NCI-H1092 (cell line): ENCODE results near the gene RING1.
"Not testable (repeated sequence)": the region's sequence is repeated elsewhere in the genome, so short reads cannot be mapped to it uniquely, and the experiment has no call there.

Experiments used
- DNase-seq: peaks from one replicate; lab custom pipeline; 2025; lab: John Stamatoyannopoulos, UW

RING1 gene

GRCh38 chr6:33206027-33206863 is 2.1 kb upstream of the RING1 start:
- no peak for DNase-seq

- DNase-seq = no peak
Observed at GRCh38 chr6:33206864-33207551, 1.3 kb upstream of the RING1 start.

GRCh38 chr6:33207552-33208090 is 679 bp upstream of the RING1 start:
- no peak for DNase-seq

- DNase-seq = no peak
Observed at GRCh38 chr6:33209856-33210255, 1.6 kb downstream of the RING1 start.

- DNase-seq = no peak
Observed at GRCh38 chr6:33211136-33211535, 2.8 kb downstream of the RING1 start.

GRCh38 chr6:33211666-33212422 is 3.5 kb downstream of the RING1 start:
- DNase-seq = no peak

- DNase-seq = no peak
Observed at GRCh38 chr6:33212857-33213165, 4.5 kb downstream of the RING1 start.

- DNase-seq = no peak
Observed at GRCh38 chr6:33213166-33213988, 5.1 kb downstream of the RING1 start.

- DNase-seq = no peak
Observed at GRCh38 chr6:33213989-33214335, 5.7 kb downstream of the RING1 start.

GRCh38 chr6:33215271-33216116 is 7.2 kb downstream of the RING1 start:
- no peak for DNase-seq

- no peak for DNase-seq
Observed at GRCh38 chr6:33216117-33216649, 7.9 kb downstream of the RING1 start.

- no peak for DNase-seq
Observed at GRCh38 chr6:33217246-33217645, 8.9 kb downstream of the RING1 start.

GRCh38 chr6:33217681-33218080 is 9.4 kb downstream of the RING1 start:
- no peak for DNase-seq

GRCh38 chr6:33226503-33227120 is 18.3 kb downstream of the RING1 start:
- DNase-seq = not testable (repeated sequence)

- no peak for DNase-seq
Observed at GRCh38 chr6:33235221-33235634, 26.9 kb downstream of the RING1 start.

- no peak for DNase-seq
Observed at GRCh38 chr6:33236328-33236727, 28.0 kb downstream of the RING1 start.

GRCh38 chr6:33236852-33237251 is 28.6 kb downstream of the RING1 start:
- DNase-seq = no peak

GRCh38 chr6:33237741-33238140 is 29.4 kb downstream of the RING1 start:
- DNase-seq = no peak

GRCh38 chr6:33241968-33242367 is 33.7 kb downstream of the RING1 start:
- DNase-seq = no peak

- no peak for DNase-seq
Observed at GRCh38 chr6:33243476-33243875, 35.2 kb downstream of the RING1 start.
